GM20000 (cell line): Measurements from ENCODE around the gene RHOJ.

Experiments used
- DNase-seq: peaks from one replicate; pipeline ENCODE4 v3.0.0; 2012; ENCODE audit warnings: low spot score
- CTCF ChIP-seq: IDR thresholded peaks from 2 replicates; pipeline ENCODE4 v1.5.1; 2012; ENCODE audit warnings: mild to moderate bottlenecking, control low read depth; ENCODE audit errors: extremely low read depth, missing control alignments

The RHOJ gene

GRCh38 chr14:63220526-63220925 lies 16.3 kb downstream of the RHOJ start:
- no peak for DNase-seq
- TF ChIP-seq CTCF = no peak

- DNase-seq = no peak
- no peak for TF ChIP-seq CTCF
Measured at GRCh38 chr14:63223596-63223995, 19.4 kb downstream of the RHOJ start.

GRCh38 chr14:63224196-63224595 lies 20.0 kb downstream of the RHOJ start:
- no peak for DNase-seq
- TF ChIP-seq CTCF = no peak

GRCh38 chr14:63228217-63228616 lies 24.0 kb downstream of the RHOJ start:
- DNase-seq = no peak
- no peak for TF ChIP-seq CTCF

- DNase-seq = no peak
- no peak for TF ChIP-seq CTCF
Measured at GRCh38 chr14:63229330-63230059, 25.3 kb downstream of the RHOJ start.

- no peak for DNase-seq
- TF ChIP-seq CTCF = no peak
Measured at GRCh38 chr14:63231766-63232165, 27.5 kb downstream of the RHOJ start.

- DNase-seq = no peak
- TF ChIP-seq CTCF = no peak
Measured at GRCh38 chr14:63237791-63238190, 33.5 kb downstream of the RHOJ start.
